ENCODE results near the gene GABRB1. TPM values are rescaled to one million over a fixed set of nuclear protein-coding genes. Genes with fewer than 3 reads are reported as not detected.

Gene GABRB1
- total RNA-seq, 4 donors from 2014 or later, result 0.24 TPM; not detected in 3

DNA sequence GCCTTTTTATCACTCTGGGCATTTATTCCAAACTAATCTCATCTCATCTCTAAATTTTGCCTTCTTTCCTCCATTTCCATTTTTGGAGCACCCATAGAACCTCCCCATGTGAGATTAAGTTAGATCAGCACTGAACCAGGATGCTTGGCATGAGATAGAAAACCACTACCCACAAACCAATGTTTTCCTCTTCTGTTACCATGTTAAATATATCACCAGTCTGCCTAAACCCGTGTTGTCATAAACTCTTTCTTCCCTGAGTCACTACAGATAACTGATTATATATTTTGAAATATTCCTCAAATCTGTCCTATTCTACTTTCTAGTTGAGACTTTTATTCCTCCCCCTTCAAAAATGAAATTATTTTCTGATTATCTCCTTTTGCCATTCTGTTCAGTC is 37.6 kb downstream of the GABRB1 start:
- WGBS, 2 donors, result 83 to 92% methylated on average over 1 of the region's 1 CpG
- H3K4me3 ChIP-seq (replicated peaks in 1 of 3), result no peak overlapping the region
- TF ChIP-seq POLR2A (IDR thresholded peaks at IDR 0.05), result no peak
- TF ChIP-seq, protein P1, sequence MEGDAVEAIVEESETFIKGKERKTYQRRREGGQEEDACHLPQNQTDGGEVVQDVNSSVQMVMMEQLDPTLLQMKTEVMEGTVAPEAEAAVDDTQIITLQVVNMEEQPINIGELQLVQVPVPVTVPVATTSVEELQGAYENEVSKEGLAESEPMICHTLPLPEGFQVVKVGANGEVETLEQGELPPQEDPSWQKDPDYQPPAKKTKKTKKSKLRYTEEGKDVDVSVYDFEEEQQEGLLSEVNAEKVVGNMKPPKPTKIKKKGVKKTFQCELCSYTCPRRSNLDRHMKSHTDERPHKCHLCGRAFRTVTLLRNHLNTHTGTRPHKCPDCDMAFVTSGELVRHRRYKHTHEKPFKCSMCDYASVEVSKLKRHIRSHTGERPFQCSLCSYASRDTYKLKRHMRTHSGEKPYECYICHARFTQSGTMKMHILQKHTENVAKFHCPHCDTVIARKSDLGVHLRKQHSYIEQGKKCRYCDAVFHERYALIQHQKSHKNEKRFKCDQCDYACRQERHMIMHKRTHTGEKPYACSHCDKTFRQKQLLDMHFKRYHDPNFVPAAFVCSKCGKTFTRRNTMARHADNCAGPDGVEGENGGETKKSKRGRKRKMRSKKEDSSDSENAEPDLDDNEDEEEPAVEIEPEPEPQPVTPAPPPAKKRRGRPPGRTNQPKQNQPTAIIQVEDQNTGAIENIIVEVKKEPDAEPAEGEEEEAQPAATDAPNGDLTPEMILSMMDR (IDR thresholded peaks at IDR 0.05), result no peak
- H3K36me3 ChIP-seq, result no peaks in the 10 kb centered on the region
- H3K9me3 ChIP-seq, result no peaks in the 10 kb centered on the region
- DNase-seq, result no peak
- no peaks in the 10 kb centered on the region for H3K27me3 ChIP-seq
- intact Hi-C loops (cut with DNase I), result no loop called here
- no peaks in the 10 kb centered on the region for H3K4me1 ChIP-seq
- no peak overlapping the region for H3K27ac ChIP-seq

DNA sequence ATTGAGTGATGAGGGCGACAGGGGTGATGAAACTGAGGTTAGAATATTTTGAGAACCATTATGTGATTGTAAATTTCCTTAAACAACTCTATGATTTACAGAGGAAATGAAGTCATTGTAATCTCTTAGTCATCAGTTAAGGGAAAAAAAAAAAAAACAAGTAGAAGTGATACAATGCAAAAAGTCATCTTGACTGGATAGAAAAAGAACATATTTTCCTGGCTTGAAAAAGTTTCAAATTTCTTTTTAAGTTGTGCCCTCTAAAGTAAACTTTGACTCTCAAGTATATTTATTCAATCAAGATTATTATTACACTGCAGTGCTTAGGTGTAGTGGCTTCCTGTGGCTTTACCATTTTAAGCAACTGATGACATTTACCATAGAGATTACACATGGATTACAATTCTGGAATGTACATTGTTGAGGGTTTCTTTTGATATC is 40.6 kb downstream of the GABRB1 start:
- Histone ChIP-seq H3K27me3 (no peaks in the 10 kb centered on the region), H3K36me3 (no peaks in the 10 kb centered on the region), H3K4me3 (replicated peaks in 1 of 3) (no peak overlapping the region), H3K27ac (no peak overlapping the region), H3K4me1 (no peaks in the 10 kb centered on the region), H3K9me3 (no peaks in the 10 kb centered on the region)
- TF ChIP-seq, protein P1 (IDR thresholded peaks at IDR 0.05), result no peak
- no peak for TF ChIP-seq POLR2A (IDR thresholded peaks at IDR 0.05)
- intact Hi-C loops (cut with DNase I), result no loop called here
- no peak for DNase-seq
- 62 to 70% methylated on average over 1 of the region's 1 CpG for WGBS, 2 donors

DNA sequence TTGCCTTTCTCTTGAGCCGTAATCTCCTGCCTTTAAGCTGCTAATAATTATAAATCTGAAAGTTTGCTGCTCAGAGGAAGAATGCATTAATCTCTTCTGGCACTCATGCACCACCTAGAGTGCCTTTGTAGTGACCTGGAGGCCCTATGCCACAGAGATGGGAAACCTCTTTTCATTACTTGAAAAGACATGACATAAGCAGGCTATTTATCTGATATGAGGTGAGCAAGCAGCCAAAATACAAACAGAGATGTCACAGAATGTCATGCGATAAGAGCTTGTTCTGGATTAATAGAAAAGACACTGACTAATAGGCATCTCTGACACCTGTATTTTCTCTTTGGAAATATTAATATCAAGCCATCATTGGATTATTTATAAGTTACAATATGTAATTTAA is 42.3 kb downstream of the GABRB1 start:
- 88 to 95% methylated on average over 2 of the region's 2 CpGs for WGBS, 2 donors
- Histone ChIP-seq H3K36me3 (no peaks in the 10 kb centered on the region), H3K4me3 (replicated peaks in 1 of 3) (no peak overlapping the region), H3K27me3 (no peaks in the 10 kb centered on the region), H3K27ac (no peak overlapping the region), H3K4me1 (no peaks in the 10 kb centered on the region), H3K9me3 (no peaks in the 10 kb centered on the region)
- no peak for TF ChIP-seq POLR2A (IDR thresholded peaks at IDR 0.05)
- TF ChIP-seq, protein P1 (IDR thresholded peaks at IDR 0.05), result no peak
- DNase-seq, result no peak
- intact Hi-C loops (cut with DNase I), result no loop called here

DNA sequence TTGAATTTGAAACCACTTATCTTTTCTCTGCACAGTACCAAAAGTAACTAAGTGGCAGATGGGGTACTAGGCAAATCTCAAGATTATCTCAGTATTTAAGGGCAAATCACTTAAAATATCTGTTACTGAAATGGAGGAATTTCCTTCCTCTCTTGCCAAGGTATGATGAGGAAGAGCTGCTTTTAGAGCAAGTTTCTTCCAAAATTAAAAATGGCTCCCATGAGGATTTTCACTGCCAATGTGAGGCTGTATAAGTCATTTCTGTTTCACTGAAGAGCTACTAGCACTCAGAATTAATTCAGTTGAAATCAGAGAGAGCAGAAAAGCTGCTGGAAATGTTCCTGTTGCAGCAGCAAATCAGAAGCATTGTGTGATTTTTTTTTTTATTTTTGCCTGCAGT is 43.4 kb downstream of the GABRB1 start:
- intact Hi-C loops (cut with DNase I), result no loop called here
- DNase-seq, result no peak
- Histone ChIP-seq H3K36me3 (no peaks in the 10 kb centered on the region), H3K27me3 (no peaks in the 10 kb centered on the region), H3K4me1 (no peaks in the 10 kb centered on the region), H3K27ac (no peak overlapping the region), H3K9me3 (no peaks in the 10 kb centered on the region), H3K4me3 (replicated peaks in 1 of 3) (no peak overlapping the region)
- TF ChIP-seq POLR2A (IDR thresholded peaks at IDR 0.05), result no peak
- TF ChIP-seq, protein P1 (IDR thresholded peaks at IDR 0.05), result no peak

DNA sequence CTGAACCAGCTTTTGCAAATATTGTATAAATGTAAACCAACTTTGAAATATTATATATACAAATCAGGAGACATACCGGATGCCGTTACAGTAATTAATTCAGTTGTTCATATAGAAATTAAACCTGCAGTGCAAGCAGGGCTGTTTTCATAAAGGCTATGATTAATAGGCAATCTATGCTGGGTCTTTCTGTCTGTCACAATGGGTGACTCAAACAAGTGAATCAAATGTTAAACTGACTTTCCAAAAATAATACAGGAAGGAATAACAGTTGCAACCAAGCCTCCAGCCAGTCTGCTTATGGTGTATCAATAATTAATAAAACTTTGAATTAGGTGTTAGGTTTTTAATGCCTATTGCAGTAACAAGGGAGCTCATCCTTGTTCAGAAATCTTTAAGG is 43.9 kb downstream of the GABRB1 start:
- TF ChIP-seq POLR2A (IDR thresholded peaks at IDR 0.05), result no peak
- TF ChIP-seq, protein P1 (IDR thresholded peaks at IDR 0.05), result no peak
- H3K9me3 ChIP-seq, result no peaks in the 10 kb centered on the region
- WGBS, 2 donors, result 81 to 83% methylated on average over 2 of the region's 2 CpGs

More for the DNA sequence above, 43.9 kb downstream of the GABRB1 start:
- no peak for DNase-seq
- intact Hi-C loops (cut with DNase I), result no loop called here
- H3K4me3 ChIP-seq (replicated peaks in 1 of 3), result no peak overlapping the region
- no peaks in the 10 kb centered on the region for H3K4me1 ChIP-seq
- no peaks in the 10 kb centered on the region for H3K36me3 ChIP-seq
- no peaks in the 10 kb centered on the region for H3K27me3 ChIP-seq
- no peak overlapping the region for H3K27ac ChIP-seq

Data from thyroid gland (tissue), 4 donors.